ENCODE data around the gene TUBD1. TPM values are rescaled to one million over a fixed set of nuclear protein-coding genes. Genes with fewer than 3 reads are reported as not detected.
"Not testable (repeated sequence)": the region's sequence is repeated elsewhere in the genome, so short reads cannot be mapped to it uniquely, and the experiment has no call there.

Gene TUBD1
- total and polyA plus RNA-seq, 4 donors, result 2.1 to 12.7 (median 6.0) TPM

- no peaks in the 10 kb centered on the region for H3K27me3 ChIP-seq (ENCODE audit: control insufficient read depth in 4 of 4, insufficient read depth in 4 of 4, low read length in 3 of 4)
- H3K9ac ChIP-seq (ENCODE audit: low read depth in 1 of 2, low read length in 2 of 2), result no peak overlapping the region
- H3K9me3 ChIP-seq (ENCODE audit: control insufficient read depth in 4 of 4, low read length in 3 of 4), result no peaks in the 10 kb centered on the region
- peak overlapping the region in 1 of 2 donors; percentile 3 for H3K27ac ChIP-seq (ENCODE audit: low read depth in 1 of 2, low read length in 2 of 2)
- no peak for DNase-seq (ENCODE audit: low spot score)
- 84% methylated on average over 14 of the region's 14 CpGs for WGBS
- H3K4me3 ChIP-seq (ENCODE audit: low read depth in 1 of 3, low read length in 3 of 3), result no peak overlapping the region
- TF ChIP-seq NR2F2 (IDR thresholded peaks at IDR 0.05), result no peak
- no peak for TF ChIP-seq HNF4A (conservative IDR thresholded peaks at IDR 0.05)
- TF ChIP-seq RAD21 (IDR thresholded peaks at IDR 0.05), result peak in 1 of 2 donors; percentile 47
- no peak for TF ChIP-seq JUND (IDR thresholded peaks at IDR 0.05)
- H3K36me3 ChIP-seq (ENCODE audit: control insufficient read depth in 4 of 4, insufficient read depth in 3 of 4, low read depth in 1 of 4, low read length in 3 of 4), result no peaks in the 10 kb centered on the region
- peaks cover 2 to 7% (median 4%) of the 10 kb centered on the region in 4 donors for H3K4me1 ChIP-seq (ENCODE audit: control insufficient read depth in 4 of 4, insufficient read depth in 4 of 4, low read length in 3 of 4)
Measured at GRCh38 chr17:59853168-59853918, 39.4 kb downstream of the TUBD1 start.

- not testable (repeated sequence) for H3K9me3 ChIP-seq (ENCODE audit: control insufficient read depth in 4 of 4, low read length in 3 of 4); H3K9ac ChIP-seq (ENCODE audit: low read depth in 1 of 2, low read length in 2 of 2); H3K4me3 ChIP-seq (ENCODE audit: low read depth in 1 of 3, low read length in 3 of 3); DNase-seq (ENCODE audit: low spot score); H3K27ac ChIP-seq (ENCODE audit: low read depth in 1 of 2, low read length in 2 of 2); H3K27me3 ChIP-seq (ENCODE audit: control insufficient read depth in 4 of 4, insufficient read depth in 4 of 4, low read length in 3 of 4); H3K36me3 ChIP-seq (ENCODE audit: control insufficient read depth in 4 of 4, insufficient read depth in 3 of 4, low read depth in 1 of 4, low read length in 3 of 4)
- H3K4me1 ChIP-seq (ENCODE audit: control insufficient read depth in 4 of 4, insufficient read depth in 4 of 4, low read length in 3 of 4), result peaks cover 4 to 10% (median 8%) of the 10 kb centered on the region in 4 donors
- WGBS, result 96% methylated on average over 7 of the region's 7 CpGs
Measured at GRCh38 chr17:59852847-59853167, 39.9 kb downstream of the TUBD1 start.

GRCh38 chr17:59851439-59852375 lies 41.0 kb downstream of the TUBD1 start:
- Histone ChIP-seq H3K9ac (ENCODE audit: low read depth in 1 of 2, low read length in 2 of 2) (no peak overlapping the region), H3K4me1 (ENCODE audit: control insufficient read depth in 4 of 4, insufficient read depth in 4 of 4, low read length in 3 of 4) (peaks cover 8 to 19% (median 16%) of the 10 kb centered on the region in 4 donors), H3K27me3 (ENCODE audit: control insufficient read depth in 4 of 4, insufficient read depth in 4 of 4, low read length in 3 of 4) (no peaks in the 10 kb centered on the region), H3K27ac (ENCODE audit: low read depth in 1 of 2, low read length in 2 of 2) (peak overlapping the region in 1 of 2 donors; percentile 48), H3K9me3 (ENCODE audit: control insufficient read depth in 4 of 4, low read length in 3 of 4) (no peaks in the 10 kb centered on the region), H3K4me3 (ENCODE audit: low read depth in 1 of 3, low read length in 3 of 3) (no peak overlapping the region), H3K36me3 (ENCODE audit: control insufficient read depth in 4 of 4, insufficient read depth in 3 of 4, low read depth in 1 of 4, low read length in 3 of 4) (no peaks in the 10 kb centered on the region)
- 76% methylated on average over 14 of the region's 14 CpGs for WGBS
- TF ChIP-seq GABPA (IDR thresholded peaks at IDR 0.05 in 1 of 2, conservative IDR thresholded peaks at IDR 0.05 in 1 of 2) (no peak), RXRA (IDR thresholded peaks at IDR 0.05) (peak in 1 of 2 donors; percentile 46), EGR1 (IDR thresholded peaks at IDR 0.05; ENCODE audit: low read depth in 2 of 2) (peak in 1 of 2 donors; percentile 11), NR2F2 (IDR thresholded peaks at IDR 0.05) (peak; percentile 89), HNF4A (conservative IDR thresholded peaks at IDR 0.05) (no peak)
- no peak for DNase-seq (ENCODE audit: low spot score)

GRCh38 chr17:59850311-59850710 lies 42.4 kb downstream of the TUBD1 start:
- DNase-seq (ENCODE audit: low spot score); H3K9ac ChIP-seq (ENCODE audit: low read depth in 1 of 2, low read length in 2 of 2); H3K36me3 ChIP-seq (ENCODE audit: control insufficient read depth in 4 of 4, insufficient read depth in 3 of 4, low read depth in 1 of 4, low read length in 3 of 4); H3K27me3 ChIP-seq (ENCODE audit: control insufficient read depth in 4 of 4, insufficient read depth in 4 of 4, low read length in 3 of 4); H3K27ac ChIP-seq (ENCODE audit: low read depth in 1 of 2, low read length in 2 of 2); H3K4me3 ChIP-seq (ENCODE audit: low read depth in 1 of 3, low read length in 3 of 3); H3K9me3 ChIP-seq (ENCODE audit: control insufficient read depth in 4 of 4, low read length in 3 of 4): not testable (repeated sequence)
- WGBS, result 90% methylated on average over 15 of the region's 15 CpGs
- H3K4me1 ChIP-seq (ENCODE audit: control insufficient read depth in 4 of 4, insufficient read depth in 4 of 4, low read length in 3 of 4), result peaks cover 12 to 33% (median 27%) of the 10 kb centered on the region in 4 donors

All from liver (tissue), 9 donors.